Mammary epithelial cell (primary cell): ENCODE measurements around the gene LRP8.

Experiments
- CTCF ChIP-seq, 2 donors: IDR thresholded peaks in 1 of 2; conservative IDR thresholded peaks in 1 of 2; 2 replicates each; pipeline ENCODE4 v1.5.1; 2011 to 2012; ENCODE audit warnings: inconsistent platforms in 2 of 2, low read length in 2 of 2, mild to moderate bottlenecking in 2 of 2, control low read depth in 1 of 2, low read depth in 1 of 2; ENCODE audit not compliant: insufficient read depth in 1 of 2; ENCODE audit errors: extremely low read depth in 1 of 2
- EZH2 ChIP-seq: IDR thresholded peaks from 2 replicates; pipeline ENCODE4 v1.6.1; 2012; ENCODE audit warnings: low read length, inconsistent platforms, borderline replicate concordance

GRCh38 chr1:53303243-53303642, 24.6 kb downstream of the LRP8 start:
- no peak for TF ChIP-seq CTCF (conservative IDR thresholded peaks at IDR 0.05 in 1 of 2, IDR thresholded peaks at IDR 0.05 in 1 of 2; ENCODE audit: extremely low read depth in 1 of 2, insufficient read depth in 1 of 2, low read depth in 1 of 2, low read length in 2 of 2)
- TF ChIP-seq EZH2: no peak
